Peyer's patch (tissue), 4 donors: ENCODE data around the gene HEATR9.

ENCODE experiments used
- CTCF ChIP-seq, 6 experiments: fragments of 450-650 bp in 4 of 6; fragments of 200-600 bp in 2 of 6; sonication (generic) in 1 of 6; IDR thresholded peaks; one replicate each; pipeline ENCODE4 v1.5.1; 2017 to 2019; ENCODE audit warnings: antibody characterized with exemption in 6 of 6, mild to moderate bottlenecking in 3 of 6, moderate library complexity in 1 of 6
- POLR2A ChIP-seq, 2 donors: fragments of 450-650 bp; IDR thresholded peaks; one replicate each; pipeline ENCODE4 v1.5.1; 2017; ENCODE audit warnings: antibody characterized with exemption in 2 of 2, mild to moderate bottlenecking in 2 of 2, moderate library complexity in 2 of 2

- no peak for TF ChIP-seq CTCF (IDR thresholded peaks at IDR 0.05)
- TF ChIP-seq POLR2A (IDR thresholded peaks at IDR 0.05): no peak
These were observed 22.6 kb upstream of the HEATR9 start for GRCh38 chr17:35891269-35891668.
